Dermis microvascular lymphatic vessel endothelial cell (primary cell): ENCODE results near the gene CROCC. TPM values are rescaled to one million over a fixed set of nuclear protein-coding genes. Genes with fewer than 3 reads are reported as not detected.
A peak's percentile ranks its signal among the peaks of the same experiment; 100 is the strongest.
"Not testable (repeated sequence)": the region's sequence is repeated elsewhere in the genome, so short reads cannot be mapped to it uniquely, and the experiment has no call there.

Experiments
- DNase-seq, 2 donors: peaks; one replicate each; pipeline versions ENCODE4 v3.0.0 to v3.0.0-alpha.2; 2010; ENCODE audit warnings: low read depth in 2 of 2
- total RNA-seq: library from RNA; depleted of rRNA; stranded (reverse); fragments of >200 nt; gene quantifications from 2 replicates; pipeline ENCODE4 v1.2.1, GENCODE V29; 2014

Gene CROCC
- total RNA-seq, 1 donor from 2014 or later = 11.4 TPM

- DNase-seq = peak; percentile 96
Observed at GRCh38 chr1:16895598-16896315, 26.0 kb upstream of the CROCC start, which contains the start of gene RNU1-2. Gene RNU1-2, plus strand, starts transcription at chr1:16895980.

- DNase-seq = peak in 1 of 2 donors; percentile 36
Observed at GRCh38 chr1:16896316-16897055, 25.2 kb upstream of the CROCC start.

GRCh38 chr1:16897653-16898052 lies 24.1 kb upstream of the CROCC start:
- DNase-seq = not testable (repeated sequence)

- not testable (repeated sequence) for DNase-seq
Observed at GRCh38 chr1:16898298-16898697, 23.4 kb upstream of the CROCC start.

GRCh38 chr1:16899020-16899419 lies 22.7 kb upstream of the CROCC start:
- DNase-seq = not testable (repeated sequence)

GRCh38 chr1:16900751-16901150 lies 21.0 kb upstream of the CROCC start:
- no peak for DNase-seq

GRCh38 chr1:16901371-16901770 lies 20.4 kb upstream of the CROCC start:
- not testable (repeated sequence) for DNase-seq

GRCh38 chr1:16903054-16903453 lies 18.7 kb upstream of the CROCC start:
- no peak for DNase-seq

GRCh38 chr1:16903458-16903796 lies 18.3 kb upstream of the CROCC start:
- no peak for DNase-seq

- peak; percentile 99 for DNase-seq
Observed at GRCh38 chr1:16904560-16905109, 17.1 kb upstream of the CROCC start.

- DNase-seq = no peak
Observed at GRCh38 chr1:16905110-16905867, 16.4 kb upstream of the CROCC start.

GRCh38 chr1:16905868-16906702 lies 15.6 kb upstream of the CROCC start:
- DNase-seq = no peak

GRCh38 chr1:16906873-16907272 lies 14.9 kb upstream of the CROCC start:
- no peak for DNase-seq

GRCh38 chr1:16907870-16908758 lies 13.6 kb upstream of the CROCC start:
- DNase-seq = no peak

- not testable (repeated sequence) for DNase-seq
Observed at GRCh38 chr1:16911851-16912721, 9.6 kb upstream of the CROCC start.

- not testable (repeated sequence) for DNase-seq
Observed at GRCh38 chr1:16912742-16913141, 9.0 kb upstream of the CROCC start.

- no peak for DNase-seq
Observed at GRCh38 chr1:16913181-16913832, 8.4 kb upstream of the CROCC start.
